ENCODE data around the gene PTPRT. TPM values are rescaled to one million over a fixed set of nuclear protein-coding genes. Genes with fewer than 3 reads are reported as not detected.

The PTPRT gene
- total and polyA plus RNA-seq, 11 donors: 0.04 to 2.5 (median 0.25) TPM; not detected in 2

- no peak for DNase-seq
- Histone ChIP-seq H3K9me3 (no peaks in the 10 kb centered on the region), H3K27me3 (no peaks in the 10 kb centered on the region), H3K4me1 (no peaks in the 10 kb centered on the region), H3K36me3 (no peaks in the 10 kb centered on the region), H3K27ac (no peak overlapping the region), H3K4me3 (no peak overlapping the region)
- ATAC-seq: no peak
- TF ChIP-seq, protein P1, sequence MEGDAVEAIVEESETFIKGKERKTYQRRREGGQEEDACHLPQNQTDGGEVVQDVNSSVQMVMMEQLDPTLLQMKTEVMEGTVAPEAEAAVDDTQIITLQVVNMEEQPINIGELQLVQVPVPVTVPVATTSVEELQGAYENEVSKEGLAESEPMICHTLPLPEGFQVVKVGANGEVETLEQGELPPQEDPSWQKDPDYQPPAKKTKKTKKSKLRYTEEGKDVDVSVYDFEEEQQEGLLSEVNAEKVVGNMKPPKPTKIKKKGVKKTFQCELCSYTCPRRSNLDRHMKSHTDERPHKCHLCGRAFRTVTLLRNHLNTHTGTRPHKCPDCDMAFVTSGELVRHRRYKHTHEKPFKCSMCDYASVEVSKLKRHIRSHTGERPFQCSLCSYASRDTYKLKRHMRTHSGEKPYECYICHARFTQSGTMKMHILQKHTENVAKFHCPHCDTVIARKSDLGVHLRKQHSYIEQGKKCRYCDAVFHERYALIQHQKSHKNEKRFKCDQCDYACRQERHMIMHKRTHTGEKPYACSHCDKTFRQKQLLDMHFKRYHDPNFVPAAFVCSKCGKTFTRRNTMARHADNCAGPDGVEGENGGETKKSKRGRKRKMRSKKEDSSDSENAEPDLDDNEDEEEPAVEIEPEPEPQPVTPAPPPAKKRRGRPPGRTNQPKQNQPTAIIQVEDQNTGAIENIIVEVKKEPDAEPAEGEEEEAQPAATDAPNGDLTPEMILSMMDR (IDR thresholded peaks at IDR 0.05): no peak
- TF ChIP-seq POLR2A (IDR thresholded peaks at IDR 0.05): no peak
- intact Hi-C loops (cut with DNase I): no loop called here
- WGBS, 4 donors: 58 to 73% (median 66%) methylated on average over 2 of the region's 2 CpGs
These were observed 599.6 kb downstream of the PTPRT start for GRCh38 chr20:42589976-42590639.

GRCh38 chr20:42588847-42589246 lies 600.9 kb downstream of the PTPRT start:
- H3K36me3 ChIP-seq: no peaks in the 10 kb centered on the region
- no peak overlapping the region for H3K27ac ChIP-seq
- no peak for DNase-seq
- no peak overlapping the region for H3K4me3 ChIP-seq
- no peak for ATAC-seq
- intact Hi-C loops (cut with DNase I): no loop called here
- no peaks in the 10 kb centered on the region for H3K27me3 ChIP-seq
- TF ChIP-seq POLR2A (IDR thresholded peaks at IDR 0.05): no peak
- TF ChIP-seq, protein P1 (IDR thresholded peaks at IDR 0.05): no peak
- no peaks in the 10 kb centered on the region for H3K9me3 ChIP-seq
- no peaks in the 10 kb centered on the region for H3K4me1 ChIP-seq
- WGBS, 4 donors: 65 to 81% (median 78%) methylated on average over 2 of the region's 2 CpGs

GRCh38 chr20:42587427-42587826 lies 602.3 kb downstream of the PTPRT start:
- intact Hi-C loops (cut with DNase I): no loop called here
- DNase-seq (no peak), ATAC-seq (peak in 1 of 4 donors; percentile 34)
- no peaks in the 10 kb centered on the region for H3K36me3 ChIP-seq
- WGBS, 4 donors: 49 to 68% (median 59%) methylated on average over 7 of the region's 7 CpGs
- no peaks in the 10 kb centered on the region for H3K9me3 ChIP-seq
- no peaks in the 10 kb centered on the region for H3K4me1 ChIP-seq
- H3K27me3 ChIP-seq: no peaks in the 10 kb centered on the region
- no peak for TF ChIP-seq POLR2A (IDR thresholded peaks at IDR 0.05)
- TF ChIP-seq, protein P1 (IDR thresholded peaks at IDR 0.05): no peak
- H3K4me3 ChIP-seq: no peak overlapping the region
- H3K27ac ChIP-seq: no peak overlapping the region

DNA sequence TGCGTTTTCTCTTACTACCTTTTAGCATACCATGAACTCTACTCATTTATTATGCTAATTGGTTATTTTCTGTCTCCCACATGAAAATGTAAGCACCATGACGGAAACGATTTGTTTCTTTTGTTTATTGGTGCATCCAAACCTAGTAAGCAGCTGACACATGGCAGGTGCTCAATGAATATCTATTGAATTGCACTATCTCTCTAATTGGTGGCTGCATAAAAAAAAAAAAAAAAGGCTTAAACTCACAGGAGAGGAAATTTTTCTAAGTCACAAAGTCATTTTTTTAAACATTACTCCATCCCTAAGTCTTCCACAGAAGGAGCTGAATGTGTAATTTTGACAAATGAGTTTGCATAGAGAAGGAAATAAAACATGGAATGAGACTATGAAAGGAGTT lies 608.4 kb downstream of the PTPRT start:
- DNase-seq (no peak), ATAC-seq (no peak)
- 64 to 87% (median 85%) methylated on average over 3 of the region's 3 CpGs for WGBS, 4 donors
- Histone ChIP-seq H3K27me3 (no peaks in the 10 kb centered on the region), H3K9me3 (peaks cover 0 to 7% (median 0%) of the 10 kb centered on the region in 12 donors), H3K4me1 (no peaks in the 10 kb centered on the region), H3K27ac (no peak overlapping the region), H3K4me3 (no peak overlapping the region), H3K36me3 (no peaks in the 10 kb centered on the region)
- TF ChIP-seq POLR2A (IDR thresholded peaks at IDR 0.05): no peak
- TF ChIP-seq, protein P1 (IDR thresholded peaks at IDR 0.05): no peak
- intact Hi-C loops (cut with DNase I): no loop called here
